GM19099 (cell line): ENCODE measurements around the gene SEMA5B.

Source experiments
- POLR2A ChIP-seq: IDR thresholded peaks from 3 replicates; pipeline ENCODE4 v1.6.1; 2011; ENCODE audit warnings: low read depth; ENCODE audit not compliant: insufficient read length; ENCODE audit errors: extremely low read depth

The SEMA5B gene

DNA sequence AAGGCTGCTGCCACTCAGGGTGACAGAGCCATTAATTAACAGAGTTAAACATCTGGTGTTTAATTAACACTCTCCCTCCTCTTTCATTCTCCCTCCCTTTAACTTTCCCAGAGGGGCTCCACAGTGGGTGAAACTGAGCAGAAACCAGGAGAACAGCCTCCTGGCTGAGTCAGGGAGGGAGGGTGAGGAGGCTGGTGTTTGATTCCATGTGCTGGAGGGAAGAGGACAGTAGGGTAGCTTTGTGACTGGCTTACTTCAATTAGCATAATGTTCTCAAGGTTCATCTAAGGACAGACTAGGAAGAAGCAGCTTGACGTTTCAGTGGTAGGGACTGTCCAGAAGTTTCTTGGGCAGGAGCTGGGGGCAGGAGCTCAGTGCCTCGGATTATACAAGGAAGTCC is 62.8 kb downstream of the SEMA5B start:
- TF ChIP-seq POLR2A, result no peak

DNA sequence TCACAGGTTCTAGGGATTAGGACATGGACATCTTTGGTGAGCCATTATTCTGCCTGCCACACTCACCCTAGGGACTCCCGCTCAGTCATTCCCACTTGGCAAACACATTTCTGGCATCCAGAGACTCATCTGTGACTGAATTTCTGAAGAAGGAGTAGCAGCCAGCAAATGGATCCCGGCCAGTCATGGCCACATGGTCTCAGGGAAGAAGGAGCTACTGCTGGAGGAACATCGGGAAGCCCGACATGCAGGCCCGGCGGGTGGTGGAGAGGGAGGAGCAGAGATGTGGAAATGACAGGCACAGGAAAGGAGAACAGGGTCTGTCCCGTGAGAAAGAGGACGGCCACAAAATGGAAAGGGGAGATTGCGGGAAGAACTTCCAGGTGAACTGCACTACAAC is 65.4 kb downstream of the SEMA5B start:
- TF ChIP-seq POLR2A, result no peak

DNA sequence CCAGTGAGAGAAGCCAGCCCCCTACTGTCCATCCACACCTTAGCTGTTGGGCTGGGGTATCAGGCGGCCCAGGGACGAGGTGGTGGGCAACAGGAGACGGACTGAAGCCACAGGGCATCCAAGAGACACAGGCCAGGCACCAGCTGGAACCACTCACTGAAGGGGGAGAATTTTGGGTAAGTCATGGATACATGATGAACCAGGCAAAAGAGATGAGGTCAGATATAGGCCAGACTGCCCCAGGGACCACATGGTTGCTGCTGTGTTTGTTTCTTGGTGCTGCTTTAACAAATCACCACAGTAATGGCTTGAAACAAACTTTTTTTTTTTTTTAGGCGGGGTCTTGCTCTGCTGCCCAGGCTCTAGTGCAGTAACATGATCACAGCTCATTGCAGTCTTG is 66.4 kb downstream of the SEMA5B start:
- TF ChIP-seq POLR2A, result no peak

DNA sequence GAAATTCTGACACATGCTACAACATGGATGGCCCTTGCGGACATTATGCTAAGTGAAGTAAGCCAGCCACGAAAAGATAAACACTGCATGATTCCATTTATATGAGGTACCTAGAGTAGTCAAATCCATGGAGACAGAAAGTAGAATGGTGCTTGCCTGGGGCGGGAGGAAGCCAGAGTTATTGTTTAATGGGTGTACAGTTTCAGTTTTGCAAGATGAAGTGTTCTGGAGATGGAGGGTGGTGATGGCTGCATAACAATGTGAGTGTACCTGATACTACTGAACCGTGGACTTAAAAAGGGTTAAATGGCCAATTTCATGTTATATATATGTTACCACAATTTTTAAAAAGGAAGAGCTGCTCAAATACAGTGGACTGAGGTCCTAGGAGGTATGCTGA is 66.9 kb downstream of the SEMA5B start:
- TF ChIP-seq POLR2A, result no peak

DNA sequence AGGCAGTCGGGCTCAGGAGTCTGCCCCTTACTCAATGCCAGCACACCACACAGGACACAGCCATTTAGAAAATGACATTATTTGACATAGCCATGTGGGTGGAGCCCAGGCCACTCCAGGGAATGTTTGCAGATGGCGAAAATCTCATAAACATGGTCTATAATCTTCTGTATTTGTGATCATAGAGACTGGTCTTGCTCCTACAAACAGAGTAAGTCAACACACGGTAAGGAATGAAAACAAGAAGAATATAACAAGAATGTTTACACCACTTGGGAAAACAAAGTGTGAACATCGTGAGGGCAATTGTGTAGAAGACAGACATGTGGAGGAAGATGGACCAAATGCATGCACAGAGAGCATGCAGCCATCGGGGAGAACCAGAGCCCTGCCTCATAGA is 68.2 kb downstream of the SEMA5B start:
- TF ChIP-seq POLR2A, result no peak

DNA sequence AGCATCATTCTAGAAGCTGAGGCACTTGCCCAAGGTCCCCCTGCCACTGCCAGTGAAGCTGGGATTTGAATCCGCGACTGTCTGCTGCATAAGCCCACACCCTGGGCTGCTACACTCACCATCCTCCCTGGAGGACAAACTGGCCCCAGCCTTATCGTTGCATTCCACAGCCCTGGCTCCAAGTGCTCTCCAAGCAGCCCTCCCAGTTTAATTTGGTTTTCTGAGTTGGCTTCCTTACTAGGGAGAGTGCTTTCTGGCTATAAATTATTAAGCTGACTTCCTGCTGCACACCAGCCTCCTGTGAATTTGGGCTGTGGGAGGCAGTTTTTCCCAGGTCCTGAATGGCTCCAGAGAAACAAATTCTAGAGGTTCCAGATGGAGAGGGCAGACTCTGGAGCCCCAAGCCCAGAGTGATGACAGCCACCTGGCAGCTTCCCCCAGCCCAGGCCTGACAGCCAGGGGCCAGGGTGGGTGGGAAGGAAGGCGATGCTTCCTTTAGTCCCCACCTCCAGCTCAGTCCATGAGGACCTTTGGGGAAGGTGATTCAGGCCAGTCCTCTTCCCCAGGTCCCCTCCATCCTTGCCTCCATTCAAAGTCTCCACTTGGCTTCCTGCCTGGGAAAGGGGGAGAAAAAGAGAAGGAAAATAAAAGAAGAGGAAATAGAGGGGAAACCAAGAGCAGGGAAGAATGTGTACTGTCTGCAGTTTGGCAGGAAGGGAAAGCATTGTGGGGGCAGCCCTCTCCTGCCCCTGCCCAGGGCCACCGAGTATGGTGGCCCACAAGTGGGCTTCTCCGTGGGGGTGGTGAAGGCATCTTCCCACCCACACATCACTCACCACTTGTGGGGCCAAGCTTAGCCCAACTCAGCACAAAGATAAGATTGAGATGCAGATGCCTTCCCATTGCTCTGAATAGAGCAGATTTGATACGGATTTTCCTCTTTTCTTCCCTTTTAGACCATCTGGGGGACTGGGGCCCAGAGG is 69.6 kb downstream of the SEMA5B start:
- TF ChIP-seq POLR2A, result no peak

DNA sequence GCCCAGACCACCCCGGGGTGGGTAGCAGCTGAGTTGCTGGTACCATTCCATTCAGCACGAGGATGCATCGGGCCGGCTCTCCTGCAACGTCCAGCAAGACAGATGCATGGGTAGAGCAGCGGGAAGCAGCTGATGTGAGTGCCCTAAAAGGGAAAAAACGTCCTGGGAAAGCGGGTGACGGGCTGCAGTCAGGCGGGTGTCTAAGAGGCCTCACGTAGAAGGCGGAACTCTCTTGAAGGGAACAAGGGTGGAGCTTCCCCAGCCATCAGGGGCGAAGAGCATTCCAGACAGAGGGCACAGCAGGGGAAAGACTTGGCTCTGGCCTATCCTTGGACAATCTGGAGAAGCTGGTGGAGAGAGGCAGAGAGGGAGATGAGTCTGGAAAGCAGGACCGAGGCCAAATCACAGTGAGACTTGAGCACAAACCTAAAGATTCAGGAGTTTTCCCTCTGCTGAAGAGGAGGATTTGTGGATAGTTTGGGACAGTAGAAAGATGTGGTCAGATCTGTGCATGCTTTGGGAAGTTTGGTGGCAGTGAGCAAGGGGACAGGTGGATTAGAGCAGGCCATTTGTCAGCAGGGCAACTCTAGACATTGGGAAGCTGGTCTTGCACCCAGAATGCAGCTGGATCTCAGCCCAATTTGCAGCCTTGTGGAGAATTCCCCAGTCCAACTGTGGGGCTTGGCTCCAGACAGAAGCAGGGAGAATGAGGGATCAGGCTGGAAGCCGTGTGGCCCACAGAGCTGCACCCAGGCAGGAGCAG is 70.7 kb downstream of the SEMA5B start:
- no peak for TF ChIP-seq POLR2A

DNA sequence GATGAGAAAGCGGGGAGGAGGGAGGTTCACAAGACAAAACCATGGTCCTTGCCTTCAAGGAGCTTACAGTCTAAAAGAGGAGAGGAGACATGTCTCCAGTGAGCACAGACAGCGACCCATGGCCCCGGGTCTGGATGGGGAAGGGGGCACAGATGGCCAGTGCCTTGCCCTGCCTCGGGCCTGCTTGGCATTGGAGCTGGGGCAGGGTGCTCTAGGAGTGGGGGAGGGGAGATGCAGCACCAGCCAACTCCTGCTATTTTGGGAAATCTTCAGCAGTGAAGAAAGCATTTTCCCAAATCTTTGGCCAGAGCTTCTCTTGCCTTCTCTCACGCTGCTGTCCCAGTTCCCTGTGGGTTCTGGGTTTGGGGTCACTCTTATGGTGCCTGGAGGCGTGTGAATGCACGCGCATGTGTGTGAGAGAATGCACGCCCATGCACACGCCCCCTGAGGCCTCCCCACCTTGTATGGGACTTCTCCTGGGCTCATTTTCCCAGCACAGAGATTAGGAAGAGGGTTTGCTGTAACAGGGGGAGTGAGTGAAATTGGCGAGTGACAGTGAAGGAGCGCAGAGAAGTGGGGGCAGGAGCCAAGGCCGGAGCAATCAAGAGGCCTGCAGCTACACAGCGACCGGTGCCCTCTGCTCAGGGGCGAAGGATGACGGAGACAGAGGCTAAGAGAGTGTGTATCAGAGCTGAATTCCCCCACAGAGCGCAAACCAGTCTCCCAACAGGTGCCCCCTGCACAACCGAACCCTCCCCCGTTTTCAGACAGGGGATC is 71.5 kb downstream of the SEMA5B start:
- TF ChIP-seq POLR2A, result no peak

DNA sequence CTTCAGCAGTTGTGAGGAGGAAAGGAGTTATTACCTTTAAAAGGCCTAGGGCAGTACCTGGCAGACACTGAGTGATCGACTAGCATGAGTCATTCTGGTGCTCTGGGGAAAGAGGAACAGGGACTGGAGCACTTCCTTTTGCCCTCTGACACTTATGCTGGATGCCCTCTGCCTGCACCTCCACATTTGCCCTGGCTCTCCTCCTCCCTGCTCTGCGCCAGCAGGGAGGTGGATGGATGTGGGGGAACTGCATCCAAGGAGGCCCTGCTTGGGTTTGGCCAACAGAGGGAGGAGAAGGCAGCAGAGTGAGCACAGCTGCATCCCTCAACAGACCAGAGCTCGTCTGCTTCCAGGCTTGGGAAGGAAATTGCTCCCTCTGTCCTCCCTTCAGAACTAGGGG is 75.0 kb downstream of the SEMA5B start:
- TF ChIP-seq POLR2A, result no peak

DNA sequence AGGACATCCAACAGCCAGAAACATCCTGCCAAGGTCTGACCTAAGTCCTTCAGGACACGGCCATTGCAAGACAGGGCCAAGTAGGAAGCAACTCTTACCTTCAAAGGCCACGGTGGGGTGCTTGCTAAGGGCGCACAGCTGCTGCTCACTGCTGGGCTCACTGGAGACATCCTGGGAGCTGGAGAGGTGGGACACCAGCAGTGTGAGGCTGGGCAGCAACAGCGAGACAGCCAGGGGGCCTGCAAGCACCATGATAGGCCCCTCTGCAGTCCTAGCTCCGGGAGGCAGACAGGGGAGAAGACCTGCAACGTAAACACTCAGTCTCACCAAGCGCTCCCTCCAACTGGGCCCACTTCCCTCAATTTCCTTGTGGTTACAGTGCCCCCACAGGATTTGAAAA is 79.2 kb downstream of the SEMA5B start:
- TF ChIP-seq POLR2A, result no peak

DNA sequence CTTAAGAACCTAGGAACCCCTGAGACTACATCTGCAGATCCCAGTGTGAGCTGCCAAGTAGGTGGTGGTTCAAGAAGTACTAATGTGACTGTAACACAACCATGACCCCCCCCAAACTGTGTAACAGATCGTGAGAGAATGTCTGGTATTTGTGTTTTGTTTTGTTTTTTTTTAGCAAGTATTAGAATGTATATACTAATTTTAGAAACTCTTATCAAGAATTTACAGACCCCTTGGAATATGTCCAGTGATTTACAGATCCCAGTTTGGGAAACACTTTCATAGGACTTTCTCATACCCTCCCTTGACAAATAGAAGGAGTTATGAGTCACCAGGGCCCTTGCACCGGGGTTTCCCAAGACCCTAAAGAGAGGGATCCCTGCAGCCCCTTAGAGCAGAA is 79.8 kb downstream of the SEMA5B start:
- no peak for TF ChIP-seq POLR2A

DNA sequence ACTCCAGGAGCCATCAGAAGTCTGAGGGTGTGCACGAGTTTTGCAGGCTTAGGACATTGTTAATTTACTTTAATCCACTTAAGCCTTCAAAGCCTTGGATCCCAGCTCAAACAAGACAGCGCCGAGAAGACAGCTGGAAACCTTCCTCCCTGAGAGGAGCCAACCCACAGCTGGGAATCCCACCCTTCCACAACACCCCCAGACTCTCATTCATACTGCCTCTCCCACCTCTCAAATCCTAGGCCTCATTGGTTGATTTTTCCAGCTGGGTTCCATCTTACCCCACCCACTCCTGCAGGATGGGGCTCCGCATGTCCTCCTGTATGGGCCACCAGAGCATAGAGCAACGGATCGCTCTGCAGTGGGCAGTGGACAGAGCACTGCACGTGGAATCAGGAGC is 80.4 kb downstream of the SEMA5B start:
- TF ChIP-seq POLR2A, result no peak

DNA sequence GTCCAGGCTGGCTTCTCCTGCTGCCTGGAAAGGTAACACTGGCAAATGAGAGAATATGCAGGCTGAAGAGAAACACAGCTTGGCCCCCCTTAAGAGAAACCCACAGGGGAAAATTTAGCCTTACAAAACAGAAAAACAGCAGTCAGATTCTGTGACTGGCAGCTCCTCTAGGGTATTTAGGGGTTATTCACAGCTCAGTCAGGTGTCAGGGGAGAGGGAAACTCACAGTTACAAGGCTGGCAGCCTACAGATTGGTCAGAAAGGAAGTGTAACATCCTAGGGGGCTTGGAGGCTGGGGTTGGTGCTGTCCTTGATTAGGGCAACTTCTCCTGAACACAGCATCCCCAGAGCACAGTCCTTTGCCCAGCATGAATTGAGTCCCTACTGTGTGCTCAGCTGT is 81.4 kb downstream of the SEMA5B start:
- TF ChIP-seq POLR2A, result no peak

DNA sequence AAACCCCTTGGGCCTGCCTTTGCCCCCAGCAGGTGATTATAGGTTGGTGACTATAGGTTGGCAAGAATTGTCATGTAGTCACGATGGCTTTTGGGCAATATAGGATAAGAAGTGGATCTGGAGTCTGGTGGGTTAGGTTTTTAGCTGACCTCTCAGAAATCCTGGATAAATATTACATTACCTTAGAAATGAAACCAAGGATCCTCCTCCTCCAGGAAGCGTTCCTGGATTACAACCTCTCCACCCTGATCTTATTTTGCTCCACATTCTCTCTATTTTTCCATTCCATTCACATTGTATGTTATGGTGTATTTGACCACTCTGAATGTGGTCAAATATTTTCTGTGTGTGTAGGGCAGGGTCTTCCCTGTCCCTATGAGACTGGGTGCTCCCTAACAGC is 82.3 kb downstream of the SEMA5B start:
- no peak for TF ChIP-seq POLR2A

DNA sequence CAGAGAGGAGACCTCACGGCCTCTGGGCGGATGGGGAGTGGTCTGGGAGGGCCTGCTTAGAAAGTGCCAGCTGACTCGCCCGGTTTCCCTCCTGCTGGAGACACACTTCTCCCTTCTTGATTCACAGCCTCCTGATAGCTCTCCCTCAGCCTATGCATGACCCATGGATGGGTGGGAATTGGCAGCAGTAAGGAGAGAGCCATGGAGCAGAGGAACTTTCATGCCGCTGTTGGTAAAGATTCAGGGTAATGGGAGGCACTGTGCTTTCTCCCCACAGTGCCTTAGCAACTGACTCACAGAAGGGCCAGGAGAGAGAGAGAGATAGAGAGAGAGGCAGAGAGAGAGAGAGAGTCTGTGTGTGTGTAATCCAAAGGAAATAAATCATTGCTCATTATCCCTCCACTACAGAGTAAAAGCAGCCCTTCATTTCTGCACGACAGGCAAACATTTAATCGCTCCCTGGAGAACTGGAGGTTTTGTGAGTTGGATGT is 82.8 kb downstream of the SEMA5B start:
- no peak for TF ChIP-seq POLR2A

DNA sequence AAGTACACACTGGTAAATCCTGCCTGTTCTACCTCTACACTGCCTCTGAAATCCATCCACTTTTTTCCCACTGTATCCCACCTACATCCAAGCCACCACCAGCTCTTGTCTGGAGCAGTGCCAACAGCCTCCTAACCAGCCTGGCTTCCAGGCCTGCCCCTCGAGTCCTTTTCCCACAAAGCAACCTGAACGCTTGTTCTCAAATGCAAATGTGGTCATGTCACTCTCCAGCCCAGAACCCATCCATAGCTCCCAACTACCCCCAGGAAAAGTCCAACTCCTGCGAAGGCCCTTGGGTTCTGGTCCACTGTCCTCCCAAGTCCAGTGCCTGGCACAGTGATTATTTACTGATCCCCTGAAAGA is 83.8 kb downstream of the SEMA5B start:
- no peak for TF ChIP-seq POLR2A
